Lower lobe of right lung (tissue), 2 donors: ENCODE results near the gene KCNJ4. TPM values are rescaled to one million over a fixed set of nuclear protein-coding genes. Genes with fewer than 3 reads are reported as not detected.

Experiments used
- ATAC-seq, 2 donors: fragments of 200-7000 bp; cut with Tn5 transposase; one replicate each; pipeline ENCODE4 v1.9.1; 2020 to 2022; ENCODE audit warnings: mild to moderate bottlenecking in 2 of 2, moderate library complexity in 2 of 2
- DNase-seq: peaks from one replicate; pipeline ENCODE4 v3.0.0-alpha.2; 2020
- H3K27ac ChIP-seq: fragments of 200-600 bp; one replicate; pipeline ENCODE4 v1.8.0; 2022
- H3K27me3 ChIP-seq: fragments of 200-600 bp; one replicate; pipeline ENCODE4 v1.8.0; 2022; ENCODE audit warnings: low read depth
- H3K36me3 ChIP-seq: fragments of 200-600 bp; one replicate; pipeline ENCODE4 v1.8.0; 2022; ENCODE audit warnings: mild to moderate bottlenecking
- H3K4me1 ChIP-seq: fragments of 200-600 bp; one replicate; pipeline ENCODE4 v1.8.0; 2022
- H3K4me3 ChIP-seq: fragments of 200-600 bp; one replicate; pipeline ENCODE4 v1.8.0; 2022; ENCODE audit warnings: mild to moderate bottlenecking
- H3K9me3 ChIP-seq: fragments of 200-600 bp; one replicate; pipeline ENCODE4 v1.8.0; 2022
- CTCF ChIP-seq: fragments of 200-600 bp; IDR thresholded peaks from one replicate; pipeline ENCODE4 v1.8.0; 2022; ENCODE audit warnings: antibody characterized with exemption, mild to moderate bottlenecking
- intact Hi-C: fragments of 100-400 bp; cut with DNase I; formaldehyde crosslinking; loops from one replicate; pipeline ENCODE4 v1.11.0; 2022
- total RNA-seq: library from RNA; stranded (reverse); fragmentation: NEBNext Ultra II Directional; extraction: Animal tissue kit (Norgen Biotek cat#: 25700); gene quantifications from one replicate; pipeline ENCODE4 v1.2.1, GENCODE V29; 2021
- donor health status: DM: no; HTN: yes; CAD: no; lungs with severe emphysema.

Gene KCNJ4
- total RNA-seq, 1 donor from 2014 or later: not detected

GRCh38 chr22:38460426-38460840 lies 5.4 kb upstream of the KCNJ4 start:
- Histone ChIP-seq H3K27ac (no peak overlapping the region), H3K9me3 (no peaks in the 10 kb centered on the region), H3K27me3 (peaks cover 47% of the 10 kb centered on the region), H3K4me1 (peaks cover 9% of the 10 kb centered on the region), H3K4me3 (no peak overlapping the region), H3K36me3 (no peaks in the 10 kb centered on the region)
- no peak for TF ChIP-seq CTCF
- DNase-seq (no peak), ATAC-seq (no peak)
- intact Hi-C loops: no loop called here

- no peak for TF ChIP-seq CTCF
- intact Hi-C loops: no loop called here
- H3K27me3 ChIP-seq: peaks cover 59% of the 10 kb centered on the region
- peaks cover 8% of the 10 kb centered on the region for H3K4me1 ChIP-seq
- H3K4me3 ChIP-seq: no peak overlapping the region
- no peak for DNase-seq
- H3K27ac ChIP-seq: no peak overlapping the region
- no peaks in the 10 kb centered on the region for H3K9me3 ChIP-seq
- ATAC-seq: no peak
- no peaks in the 10 kb centered on the region for H3K36me3 ChIP-seq
These were observed 2.1 kb upstream of the KCNJ4 start for GRCh38 chr22:38456841-38457699.

- DNase-seq: no peak
- H3K4me3 ChIP-seq: no peak overlapping the region
- peaks cover 3% of the 10 kb centered on the region for H3K4me1 ChIP-seq
- intact Hi-C loops: no loop called here
- no peak overlapping the region for H3K27ac ChIP-seq
- no peak for ATAC-seq
- H3K9me3 ChIP-seq: no peaks in the 10 kb centered on the region
- H3K27me3 ChIP-seq: peaks cover 59% of the 10 kb centered on the region
- H3K36me3 ChIP-seq: no peaks in the 10 kb centered on the region
- no peak for TF ChIP-seq CTCF
These were observed 1.4 kb upstream of the KCNJ4 start for GRCh38 chr22:38456272-38456835.

- intact Hi-C loops: no loop called here
- ATAC-seq (no peak), DNase-seq (no peak)
- Histone ChIP-seq H3K27me3 (peaks cover 59% of the 10 kb centered on the region), H3K36me3 (no peaks in the 10 kb centered on the region), H3K27ac (no peak overlapping the region), H3K4me1 (peaks cover 3% of the 10 kb centered on the region), H3K4me3 (peak overlapping the region; percentile 42), H3K9me3 (no peaks in the 10 kb centered on the region)
- no peak for TF ChIP-seq CTCF
These were observed 702 bp upstream of the KCNJ4 start for GRCh38 chr22:38455530-38456271.

GRCh38 chr22:38454353-38455075 lies 485 bp downstream of the KCNJ4 start:
- intact Hi-C loops: no loop called here
- Histone ChIP-seq H3K4me3 (peak overlapping the region; percentile 47), H3K36me3 (no peaks in the 10 kb centered on the region), H3K27me3 (peaks cover 62% of the 10 kb centered on the region), H3K9me3 (no peaks in the 10 kb centered on the region), H3K27ac (no peak overlapping the region), H3K4me1 (peaks cover 3% of the 10 kb centered on the region)
- no peak for TF ChIP-seq CTCF
- peak; percentile 6 to 26 for ATAC-seq
- DNase-seq: no peak
